AG09309 (cell line): ENCODE results near the gene SELENOP.

Experiments used
- DNase-seq: peaks from one replicate; pipeline ENCODE4 v3.0.0-alpha.2; 2010; ENCODE audit warnings: low read depth
- H3K4me3 ChIP-seq: 2 replicates; pipeline ENCODE4 v1.5.1; 2011; ENCODE audit warnings: mild to moderate bottlenecking, low read depth, low read length, moderate library complexity; ENCODE audit not compliant: control insufficient read depth
- CTCF ChIP-seq: IDR thresholded peaks from 2 replicates; pipeline ENCODE4 v1.5.1; 2011; ENCODE audit warnings: mild to moderate bottlenecking, low read depth, low read length, inconsistent platforms; ENCODE audit not compliant: insufficient read depth, control insufficient read depth; ENCODE audit errors: missing control alignments

SELENOP gene

GRCh38 chr5:42840269-42840668, 28.6 kb upstream of the SELENOP start:
- no peak overlapping the region for H3K4me3 ChIP-seq
- DNase-seq = peak; percentile 76
- no peak for TF ChIP-seq CTCF

- no peak for TF ChIP-seq CTCF
- no peak overlapping the region for H3K4me3 ChIP-seq
- DNase-seq = no peak
Observed at GRCh38 chr5:42839196-42839595, 27.5 kb upstream of the SELENOP start.

- H3K4me3 ChIP-seq = no peak overlapping the region
- no peak for TF ChIP-seq CTCF
- no peak for DNase-seq
Observed at GRCh38 chr5:42837601-42838000, 25.9 kb upstream of the SELENOP start.

- no peak for TF ChIP-seq CTCF
- no peak for DNase-seq
- no peak overlapping the region for H3K4me3 ChIP-seq
Observed at GRCh38 chr5:42836070-42836769, 24.5 kb upstream of the SELENOP start.

GRCh38 chr5:42832060-42832459, 20.4 kb upstream of the SELENOP start:
- TF ChIP-seq CTCF = no peak
- no peak for DNase-seq
- no peak overlapping the region for H3K4me3 ChIP-seq

GRCh38 chr5:42830924-42831323, 19.2 kb upstream of the SELENOP start:
- no peak for TF ChIP-seq CTCF
- DNase-seq = no peak
- H3K4me3 ChIP-seq = no peak overlapping the region
